LoVo (cell line): Measurements from ENCODE around the gene PCBD2.

Experiments
- DNase-seq: peaks from one replicate; pipeline ENCODE4 v3.0.0-alpha.2; 2016; ENCODE audit warnings: low spot score

PCBD2 gene

DNA sequence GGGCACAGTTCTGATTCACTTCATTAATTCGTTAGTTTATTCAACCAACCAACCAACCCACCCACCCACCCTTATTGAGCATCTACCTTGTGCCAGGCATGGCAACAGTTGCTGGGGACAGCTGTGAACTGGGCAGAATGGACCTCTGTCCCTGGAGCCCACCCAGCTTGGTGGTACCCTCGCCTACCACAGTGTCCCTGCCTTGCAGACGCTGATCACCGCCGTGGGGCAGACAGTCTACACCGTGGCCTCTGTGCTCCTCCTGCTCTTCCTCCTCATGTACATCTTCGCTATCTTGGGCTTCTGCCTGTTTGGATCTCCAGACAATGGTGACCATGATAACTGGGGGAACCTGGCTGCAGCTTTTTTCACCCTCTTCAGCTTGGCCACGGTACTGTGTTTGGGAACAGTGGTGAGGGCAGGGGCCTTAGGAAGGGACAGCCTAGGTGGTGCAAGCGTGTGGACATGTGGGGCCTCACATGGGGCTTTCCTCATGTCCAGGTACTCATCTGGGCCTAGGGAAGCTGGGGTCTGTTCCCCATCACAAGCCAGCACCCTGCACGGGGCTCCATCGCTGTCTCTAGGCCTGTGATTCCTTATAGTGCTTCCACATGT, 102.9 kb downstream of the PCBD2 start:
- DNase-seq, result no peak

DNA sequence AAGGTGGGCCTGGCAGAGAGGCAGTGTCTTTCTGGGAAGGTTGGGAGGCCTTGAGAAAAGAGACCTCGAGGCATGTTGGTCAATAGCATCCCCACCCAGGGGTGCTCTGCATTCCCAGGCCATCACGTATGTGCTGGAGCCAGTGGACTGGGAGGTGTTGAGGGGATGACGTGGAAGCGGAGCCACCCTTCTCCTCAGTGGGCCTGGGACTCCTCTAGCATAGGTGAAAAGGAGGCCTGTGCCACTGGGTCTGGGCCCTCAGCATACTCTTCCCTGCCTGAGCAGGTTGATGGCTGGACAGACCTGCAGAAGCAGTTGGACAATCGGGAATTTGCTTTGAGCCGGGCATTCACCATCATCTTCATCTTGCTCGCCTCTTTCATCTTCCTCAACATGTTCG, 103.6 kb downstream of the PCBD2 start:
- DNase-seq, result no peak

DNA sequence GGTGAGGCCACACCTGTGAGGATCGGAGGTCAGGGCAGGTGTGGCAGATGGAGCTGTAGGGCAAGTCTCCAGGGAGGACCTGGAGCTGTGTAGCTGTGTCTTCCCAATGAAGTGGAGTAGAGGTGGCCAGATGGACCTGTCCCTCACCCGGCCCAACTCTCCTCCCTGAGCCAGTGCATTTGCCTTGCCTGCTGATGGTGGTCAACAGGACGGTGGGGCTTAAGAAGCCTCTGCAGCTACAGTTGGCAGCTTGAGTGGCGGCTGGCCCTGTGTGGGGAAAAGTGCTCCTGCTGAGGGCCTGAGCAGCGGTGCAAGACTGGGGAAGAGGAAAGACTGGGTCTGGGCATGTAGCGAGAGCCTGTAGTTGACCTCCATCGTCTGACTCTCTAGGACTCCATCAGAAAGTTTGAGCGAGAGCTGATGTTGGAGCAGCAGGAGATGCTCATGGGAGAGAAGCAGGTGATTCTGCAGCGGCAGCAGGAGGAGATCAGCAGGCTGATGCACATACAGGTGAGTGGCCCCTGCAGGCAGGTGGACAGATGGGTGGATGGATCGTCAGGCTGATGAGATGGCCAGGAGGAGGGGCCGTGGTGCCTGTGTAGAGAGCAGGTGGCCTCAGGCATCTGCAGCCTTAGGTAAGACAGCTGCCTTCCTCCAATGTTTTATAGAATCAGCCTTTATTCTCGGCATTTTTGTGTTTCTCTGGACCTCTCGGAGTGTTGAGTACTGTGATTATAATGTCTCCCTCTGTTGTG, 104.2 kb downstream of the PCBD2 start:
- no peak for DNase-seq

DNA sequence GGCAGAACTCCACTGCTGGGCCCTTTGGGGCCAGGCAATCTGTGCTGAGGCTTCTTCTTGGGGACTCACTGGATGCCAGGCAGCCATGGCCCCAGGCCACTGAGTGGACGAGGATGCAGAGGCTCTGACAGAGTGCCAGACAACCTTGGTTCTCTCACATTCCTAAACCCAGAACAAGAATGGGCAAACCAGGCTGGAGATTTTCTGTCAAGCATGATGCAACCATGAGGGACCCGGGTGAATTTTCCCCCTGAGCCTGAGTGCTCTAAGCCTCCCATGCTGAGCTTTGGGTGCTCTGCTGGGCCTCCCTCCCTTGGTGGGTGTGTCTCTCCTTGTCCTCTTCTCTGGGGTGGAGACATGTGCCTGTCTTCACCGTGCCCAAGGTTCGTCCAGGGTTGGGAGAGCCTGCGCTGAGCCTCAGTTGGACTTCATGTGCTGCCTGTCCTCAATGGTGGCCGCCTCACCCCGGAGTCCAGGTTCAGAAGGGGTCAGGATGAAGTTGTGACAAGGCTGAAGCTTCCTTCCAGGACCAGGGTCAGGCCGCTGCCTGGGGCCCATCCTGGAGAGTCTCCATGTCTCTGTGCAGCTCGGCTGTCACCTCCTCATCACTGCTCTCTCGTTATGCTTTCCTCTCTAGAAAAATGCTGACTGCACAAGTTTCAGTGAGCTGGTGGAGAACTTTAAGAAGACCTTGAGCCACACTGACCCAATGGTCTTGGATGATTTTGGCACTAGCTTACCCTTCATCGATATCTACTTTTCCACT, 105.0 kb downstream of the PCBD2 start:
- DNase-seq, result no peak

DNA sequence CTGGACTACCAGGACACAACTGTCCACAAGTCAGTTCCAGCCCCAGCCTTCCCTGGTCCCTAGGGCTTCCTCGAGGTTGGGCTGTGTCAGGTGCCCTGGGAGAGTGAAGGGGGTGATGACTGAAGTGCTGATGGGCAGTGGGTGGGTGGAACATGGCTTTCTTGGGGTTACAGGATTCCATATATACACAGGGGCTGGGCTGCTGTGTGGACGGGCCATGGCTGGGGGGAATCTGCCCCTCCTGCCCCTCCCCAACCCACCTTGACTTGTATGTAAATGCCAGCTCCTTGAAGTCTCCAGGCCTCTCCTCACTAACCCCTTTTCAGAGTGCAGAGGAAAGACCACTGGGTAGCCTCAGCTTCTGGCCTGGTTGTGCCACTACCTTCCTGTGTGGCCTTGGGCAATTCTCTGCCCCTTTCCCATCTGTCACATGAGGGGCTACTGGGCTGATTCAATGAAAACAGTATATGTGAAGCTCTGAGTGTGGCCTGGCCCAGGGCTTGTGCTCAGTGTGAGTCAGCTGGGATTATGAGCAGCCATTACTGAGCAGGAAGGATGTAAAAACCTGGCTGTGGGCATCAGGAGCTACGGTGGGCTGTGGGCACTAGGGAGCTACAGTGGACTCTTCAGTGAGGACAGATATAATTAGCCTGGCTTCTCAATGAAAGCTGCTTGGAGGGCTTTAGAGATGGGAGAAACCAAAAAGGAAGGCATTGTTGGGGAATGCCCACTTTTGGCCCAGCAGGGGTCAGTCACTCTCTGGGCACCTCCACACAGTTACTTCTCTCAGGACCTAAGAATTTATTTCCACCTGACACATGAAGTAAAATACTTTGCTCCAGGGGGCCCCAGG, 105.8 kb downstream of the PCBD2 start:
- no peak for DNase-seq

DNA sequence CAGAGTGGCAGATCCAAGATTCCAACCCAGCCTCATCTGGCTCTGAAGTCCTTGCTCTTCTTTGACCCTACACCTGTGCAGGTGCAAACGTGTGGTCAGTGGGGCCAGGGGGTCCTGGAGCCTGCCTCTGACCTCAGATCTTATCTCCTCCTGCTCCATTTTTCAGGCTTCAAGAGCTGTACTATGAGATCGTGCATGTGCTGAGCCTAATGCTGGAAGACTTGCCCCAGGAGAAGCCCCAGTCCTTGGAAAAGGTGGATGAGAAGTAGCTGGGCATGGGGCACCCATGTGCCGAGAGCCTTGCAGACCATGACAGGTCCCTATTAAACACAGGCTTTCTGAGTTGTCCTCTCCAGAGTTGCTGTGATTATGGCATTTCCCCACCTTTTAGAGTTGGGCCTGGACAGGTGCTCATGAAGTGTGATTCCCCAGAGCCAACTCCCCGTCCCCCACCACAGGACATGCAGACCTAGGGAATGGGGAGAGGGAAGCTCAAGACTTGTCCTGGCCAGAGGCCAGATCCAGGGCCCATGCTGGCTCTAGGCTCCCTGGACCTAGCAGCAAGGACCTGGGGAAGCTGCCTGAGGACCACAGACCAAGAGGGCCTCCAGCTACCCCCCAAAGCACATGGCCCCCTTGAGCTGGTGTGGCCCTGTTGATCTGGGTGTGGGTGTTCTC, 106.6 kb downstream of the PCBD2 start:
- DNase-seq, result no peak

DNA sequence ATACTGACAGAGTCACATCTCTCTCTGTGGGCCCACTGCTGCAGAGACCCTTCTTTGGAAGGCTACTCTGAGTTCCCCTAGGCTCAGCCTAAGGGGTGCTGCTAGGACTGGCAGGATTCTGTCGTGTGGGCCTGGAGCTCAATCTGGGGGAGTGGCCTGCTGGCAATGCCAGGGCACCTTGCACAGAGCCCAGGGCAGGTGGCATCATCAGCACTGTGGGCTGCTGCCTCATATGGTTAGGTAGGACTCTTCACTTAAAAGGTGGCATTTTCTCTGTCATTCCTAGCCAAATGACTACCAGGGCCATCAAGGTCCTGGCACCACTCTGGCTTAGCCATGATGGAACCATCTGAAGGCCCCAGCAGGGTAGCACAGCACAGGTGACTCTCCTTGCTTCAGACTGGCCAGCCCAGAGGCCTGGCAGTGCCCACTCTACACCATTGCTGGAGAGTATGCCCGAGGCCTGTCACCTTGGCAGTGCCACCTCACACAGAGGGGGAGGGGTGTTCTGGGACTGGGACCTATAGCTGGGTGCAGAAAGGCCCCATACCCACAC, 107.2 kb downstream of the PCBD2 start:
- no peak for DNase-seq
